Ovary (tissue), 9 donors: ENCODE measurements around the gene MYPN. TPM values are rescaled to one million over a fixed set of nuclear protein-coding genes. Genes with fewer than 3 reads are reported as not detected.
"Not testable (repeated sequence)": the region's sequence is repeated elsewhere in the genome, so short reads cannot be mapped to it uniquely, and the experiment has no call there.

Source experiments
- DNase-seq, 5 donors: peaks; one replicate each; pipeline ENCODE4 v3.0.0-alpha.2; 2019 to 2020
- H3K27ac ChIP-seq, 2 donors: fragments of 200-600 bp; one replicate each; pipeline versions ENCODE4 v1.5.1 to v1.8.0; 2019 to 2022
- H3K27me3 ChIP-seq: fragments of 200-600 bp; one replicate; pipeline ENCODE4 v1.8.0; 2022
- H3K36me3 ChIP-seq: fragments of 200-600 bp; sonication (generic); one replicate; pipeline ENCODE4 v1.5.1; 2019
- H3K4me1 ChIP-seq: one replicate; pipeline ENCODE4 v1.8.1; 2013; ENCODE audit warnings: mild to moderate bottlenecking, moderate library complexity; ENCODE audit not compliant: insufficient read depth
- H3K4me3 ChIP-seq: fragments of 200-600 bp; sonication (generic); one replicate; pipeline ENCODE4 v1.5.1; 2017
- H3K9me3 ChIP-seq, 2 donors: fragments of 200-600 bp in 1 of 2; sonication (generic) in 1 of 2; one replicate each; pipeline versions ENCODE4 v1.5.1 to v1.8.1; 2013 to 2019; ENCODE audit warnings: mild to moderate bottlenecking in 1 of 2, moderate library complexity in 1 of 2
- EP300 ChIP-seq: sonication (generic); formaldehyde crosslinking; IDR thresholded peaks from one replicate; pipeline ENCODE4 v1.6.1; 2017; ENCODE audit warnings: antibody characterized with exemption
- POLR2A ChIP-seq: fragments of 450-650 bp; IDR thresholded peaks from one replicate; pipeline ENCODE4 v1.6.1; 2017; ENCODE audit warnings: antibody characterized with exemption, mild to moderate bottlenecking, moderate library complexity
- WGBS, 3 donors: extraction: QIAGEN DNeasy Blood & Tissue Kit in 1 of 3; methylation state at CpG; one replicate each; pipeline versions ENCODE4 v1.1.5 to v1.1.7; 2013 to 2017; 5-methylcytosine and 5-hydroxymethylcytosine counted together
- intact Hi-C, 4 donors: fragments of 100-400 bp; cut with DNase I; formaldehyde crosslinking; loops; one replicate each; pipeline versions ENCODE4 v1.11.0 to v1.15.1; 2022 to 2023
- polyA plus RNA-seq, 2 donors: library from polyadenylated mRNA; stranded (reverse); fragments of 200-250 nt in 1 of 2; fragments of 350-450 nt in 1 of 2; fragmentation: Illumina TruSeq in 1 of 2; extraction: RNeasy Lipid Tissue Mini Kit (QIAGEN cat#74804) in 1 of 2; gene quantifications; one replicate each; pipeline ENCODE4 v1.2.3, GENCODE V29; 2013 to 2014
- total RNA-seq, 7 donors: library from RNA; depleted of rRNA in 2 of 7; stranded (reverse); fragments of >200 nt in 2 of 7; fragmentation: NEBNext Ultra II Directional in 3 of 7; extraction: Animal tissue kit (Norgen Biotek cat#: 25700) in 3 of 7; gene quantifications; one replicate each; pipeline versions ENCODE4 v1.1.0 to v1.2.4, GENCODE V29; 2016 to 2023
- TF ChIP-seq, protein P1 (sequence below), 3 donors: fragments of 450-650 bp in 2 of 3; fragments of 200-600 bp in 1 of 3; IDR thresholded peaks; one replicate each; pipeline versions ENCODE4 v1.5.1 to v1.8.0; 2016 to 2022; ENCODE audit warnings: antibody characterized with exemption in 3 of 3, mild to moderate bottlenecking in 1 of 3
- donor health status: DM: no; HTN: no; CAD: no; lungs with moderate emphysema.
- donor health status: DM: no; HTN: no; CAD: no.
- donor health status: Bipolar disorder and iron deficiency.
- donor health status: DM: yes; HTN: yes; CAD: no.
- donor health status: DM: no; HTN: no; CAD: no.
- donor health status: DM: yes; HTN: yes; CAD: no.

Gene MYPN
- total and polyA plus RNA-seq, 9 donors: 0.05 to 0.18 (median 0.16) TPM; not detected in 5

DNA sequence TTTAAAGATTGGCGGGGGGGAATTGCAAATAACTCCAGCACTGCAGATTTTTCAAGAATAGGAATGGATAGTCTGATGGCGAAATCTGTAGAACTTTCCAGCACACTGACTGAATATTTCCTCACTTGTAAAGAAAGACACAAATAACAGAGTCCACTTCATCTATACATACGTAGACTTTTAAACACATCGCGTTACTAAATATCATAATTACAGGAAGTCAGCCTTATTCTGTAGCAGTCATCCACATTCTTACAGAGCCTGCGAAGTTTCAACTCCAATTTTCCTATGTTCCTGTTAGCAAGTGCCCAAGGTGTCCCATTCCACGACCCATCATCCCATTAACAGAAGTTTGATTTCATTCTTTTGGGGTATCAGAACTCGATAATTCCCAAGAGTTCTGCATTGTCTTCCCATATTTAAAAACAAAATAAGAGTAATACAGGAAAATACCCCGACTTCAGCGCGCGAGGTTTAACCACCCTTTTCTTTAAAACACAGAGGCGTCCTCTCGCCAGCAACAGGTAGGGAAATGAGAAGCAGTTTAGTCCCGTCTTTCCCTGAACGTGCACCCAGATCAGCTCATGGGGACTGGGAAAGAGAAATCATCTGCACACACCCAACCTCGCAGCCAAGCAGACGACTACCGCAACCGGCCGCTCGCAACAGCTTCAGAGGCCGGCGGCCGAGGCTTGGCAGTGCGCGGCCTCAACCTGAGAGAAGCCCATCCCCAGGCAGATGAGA, 35.1 kb upstream of the MYPN start:
- H3K9me3 ChIP-seq: no peaks in the 10 kb centered on the region
- peak overlapping the region; percentile 87 for H3K4me3 ChIP-seq
- no peaks in the 10 kb centered on the region for H3K27me3 ChIP-seq
- DNase-seq: no peak
- peaks cover 1% of the 10 kb centered on the region for H3K4me1 ChIP-seq
- no peaks in the 10 kb centered on the region for H3K36me3 ChIP-seq
- peak overlapping the region; percentile 91 to 93 for H3K27ac ChIP-seq
- intact Hi-C loops: no loop called here
- WGBS, 3 donors: 1 to 2% (median 1%) methylated on average over 26 to 27 of the region's 27 CpGs
- TF ChIP-seq, protein P1, sequence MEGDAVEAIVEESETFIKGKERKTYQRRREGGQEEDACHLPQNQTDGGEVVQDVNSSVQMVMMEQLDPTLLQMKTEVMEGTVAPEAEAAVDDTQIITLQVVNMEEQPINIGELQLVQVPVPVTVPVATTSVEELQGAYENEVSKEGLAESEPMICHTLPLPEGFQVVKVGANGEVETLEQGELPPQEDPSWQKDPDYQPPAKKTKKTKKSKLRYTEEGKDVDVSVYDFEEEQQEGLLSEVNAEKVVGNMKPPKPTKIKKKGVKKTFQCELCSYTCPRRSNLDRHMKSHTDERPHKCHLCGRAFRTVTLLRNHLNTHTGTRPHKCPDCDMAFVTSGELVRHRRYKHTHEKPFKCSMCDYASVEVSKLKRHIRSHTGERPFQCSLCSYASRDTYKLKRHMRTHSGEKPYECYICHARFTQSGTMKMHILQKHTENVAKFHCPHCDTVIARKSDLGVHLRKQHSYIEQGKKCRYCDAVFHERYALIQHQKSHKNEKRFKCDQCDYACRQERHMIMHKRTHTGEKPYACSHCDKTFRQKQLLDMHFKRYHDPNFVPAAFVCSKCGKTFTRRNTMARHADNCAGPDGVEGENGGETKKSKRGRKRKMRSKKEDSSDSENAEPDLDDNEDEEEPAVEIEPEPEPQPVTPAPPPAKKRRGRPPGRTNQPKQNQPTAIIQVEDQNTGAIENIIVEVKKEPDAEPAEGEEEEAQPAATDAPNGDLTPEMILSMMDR (IDR thresholded peaks at IDR 0.05): no peak
- no peak for TF ChIP-seq EP300
- TF ChIP-seq POLR2A: no peak

DNA sequence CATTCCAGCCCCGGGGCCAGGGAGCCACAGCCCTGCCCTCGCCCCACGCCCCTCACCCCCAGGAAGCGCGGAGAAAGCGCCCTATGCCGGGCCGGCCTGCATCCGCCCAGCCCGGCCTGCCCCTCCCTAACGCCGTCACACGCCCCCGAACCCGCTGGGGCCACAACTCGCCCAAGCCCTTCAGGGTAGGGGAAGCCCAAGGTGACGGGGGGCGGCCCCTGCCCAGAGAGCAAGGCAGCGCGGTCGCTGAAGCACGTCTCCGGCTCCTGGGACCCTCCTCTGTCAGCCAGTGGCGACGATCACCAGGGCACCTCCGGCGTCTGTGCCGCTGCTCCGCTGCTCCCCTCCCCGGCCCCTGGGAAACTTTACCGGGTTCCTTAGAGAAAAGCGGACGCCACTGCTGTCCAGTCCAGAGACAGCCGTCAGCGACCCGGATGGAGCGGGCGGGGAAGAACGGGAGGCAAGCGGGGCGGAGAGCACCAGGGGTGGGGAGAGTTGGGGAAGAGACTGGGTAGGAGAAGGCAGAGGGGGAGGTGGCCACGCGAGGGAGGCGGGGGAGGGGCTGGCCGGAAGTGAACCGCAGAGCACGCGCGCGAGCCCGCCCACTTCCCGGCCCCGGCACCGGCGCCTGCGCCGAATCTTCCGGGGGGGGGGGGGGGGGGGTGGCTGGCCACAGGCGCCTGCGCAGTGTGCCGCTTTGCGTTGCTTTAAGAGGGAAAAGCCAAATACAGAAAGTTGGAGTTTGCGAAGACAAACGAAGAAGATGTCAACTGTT, 34.3 kb upstream of the MYPN start, which contains the start of gene HERC4:
HERC4 (minus strand) TSS at position 509 of the 775 bp plus-strand sequence. CDS start 2,175 bp downstream, outside the sequence.
- intact Hi-C loops: no loop called here
- no peaks in the 10 kb centered on the region for H3K9me3 ChIP-seq
- peak; percentile 79 for TF ChIP-seq POLR2A
- TF ChIP-seq, protein P1 (IDR thresholded peaks at IDR 0.05): no peak
- H3K27ac ChIP-seq: peak within 1 kb of the TSS; percentile 91 to 93
- H3K36me3 ChIP-seq: no peaks in the 10 kb centered on the region
- H3K4me1 ChIP-seq: peaks cover 1% of the 10 kb centered on the region
- H3K27me3 ChIP-seq: no peaks in the 10 kb centered on the region
- peak within 1 kb of the TSS; percentile 87 for H3K4me3 ChIP-seq
- peak; percentile 93 to 96 (median 95) for DNase-seq
- WGBS, 3 donors: 0 to 1% (median 1%) methylated on average over 49 to 64 of the region's 64 CpGs

DNA sequence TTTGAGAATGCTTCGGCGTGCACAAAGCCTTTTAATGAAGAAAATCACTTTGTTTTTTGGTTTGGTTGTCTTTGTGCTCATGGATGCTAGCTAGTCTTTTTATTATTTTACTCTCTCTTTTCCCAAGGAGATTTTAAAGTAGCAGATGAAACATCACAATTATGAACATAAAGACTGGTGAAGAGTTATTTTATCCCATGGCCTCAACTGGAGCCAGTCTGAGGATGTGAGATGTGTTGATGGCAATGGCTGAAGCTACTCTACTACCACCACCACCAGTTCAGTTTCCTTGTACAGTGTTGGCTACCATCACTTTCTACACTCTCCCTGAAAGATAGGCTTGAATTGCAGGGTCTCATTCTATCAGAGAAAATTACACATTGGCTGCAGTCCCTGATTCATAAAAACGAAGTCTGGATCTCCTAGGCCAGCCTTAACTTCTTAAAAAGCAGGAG, 33.7 kb upstream of the MYPN start:
- no peak for DNase-seq
- WGBS, 3 donors: 15 to 17% (median 17%) methylated on average over 3 of the region's 3 CpGs
- Histone ChIP-seq H3K9me3 (no peaks in the 10 kb centered on the region), H3K27me3 (no peaks in the 10 kb centered on the region), H3K4me1 (peaks cover 1% of the 10 kb centered on the region), H3K27ac (peak overlapping the region in 1 of 2 donors; percentile 36), H3K36me3 (no peaks in the 10 kb centered on the region), H3K4me3 (peak overlapping the region; percentile 24)
- intact Hi-C loops: no loop called here
- no peak for TF ChIP-seq EP300
- TF ChIP-seq, protein P1 (IDR thresholded peaks at IDR 0.05): no peak
- TF ChIP-seq POLR2A: no peak

DNA sequence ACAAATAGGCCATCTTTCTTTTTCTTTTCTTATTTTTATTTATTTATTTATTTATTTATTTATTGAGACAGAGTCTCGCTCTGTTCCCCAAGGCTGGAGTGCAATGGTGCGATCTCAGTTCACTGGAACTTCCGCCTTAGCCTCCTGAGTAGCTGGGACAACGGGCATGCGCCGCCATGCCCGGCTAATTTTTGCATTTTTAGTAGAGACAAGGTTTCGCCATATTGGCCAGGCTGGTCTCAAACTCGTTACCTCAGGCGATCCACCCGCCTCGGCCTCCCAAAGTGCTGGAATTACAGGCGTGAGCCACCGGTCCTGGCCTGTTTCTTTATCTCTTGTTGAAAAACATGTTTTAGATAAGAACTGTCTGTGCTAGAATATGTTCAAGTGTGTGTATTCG, 33.2 kb upstream of the MYPN start:
- H3K27me3 ChIP-seq, H3K27ac ChIP-seq, H3K9me3 ChIP-seq, H3K36me3 ChIP-seq, intact Hi-C loops, H3K4me1 ChIP-seq, H3K4me3 ChIP-seq: not testable (repeated sequence)
- 95 to 97% (median 97%) methylated on average over 15 of the region's 15 CpGs for WGBS, 3 donors
- DNase-seq: peak in 1 of 5 donors; percentile 25
